Measurements from ENCODE around the gene MAU2. TPM values are rescaled to one million over a fixed set of nuclear protein-coding genes. Genes with fewer than 3 reads are reported as not detected.

The MAU2 gene
- total RNA-seq, 3 donors from 2014 or later = 49.8 to 71.1 (median 70.6) TPM

- Histone ChIP-seq H3K4me1 (ENCODE audit: low read depth) (peaks cover 16% of the 10 kb centered on the region), H3K9me3 (no peaks in the 10 kb centered on the region), H3K36me3 (ENCODE audit: low read depth) (peaks cover 6% of the 10 kb centered on the region), H3K4me3 (no peak overlapping the region)
- TF ChIP-seq CTCF (IDR thresholded peaks at IDR 0.05) = no peak
- intact Hi-C loops (cut with DNase I, micrococcal nuclease) = no loop called here
- DNase-seq (no peak), ATAC-seq (no peak)
Observed at GRCh38 chr19:19324059-19324770, 3.6 kb downstream of the MAU2 start.

GRCh38 chr19:19327672-19328071, 7.0 kb downstream of the MAU2 start:
- Histone ChIP-seq H3K36me3 (ENCODE audit: low read depth) (peaks cover 6% of the 10 kb centered on the region), H3K4me1 (ENCODE audit: low read depth) (peaks cover 5% of the 10 kb centered on the region), H3K4me3 (no peak overlapping the region), H3K9me3 (no peaks in the 10 kb centered on the region)
- ATAC-seq (no peak), DNase-seq (no peak)
- no peak for TF ChIP-seq CTCF (IDR thresholded peaks at IDR 0.05)
- intact Hi-C loops (cut with DNase I, micrococcal nuclease) = no loop called here

- DNase-seq (no peak), ATAC-seq (peak; percentile 23)
- intact Hi-C loops (cut with DNase I, micrococcal nuclease) = no loop called here
- no peaks in the 10 kb centered on the region for H3K9me3 ChIP-seq
- no peak for TF ChIP-seq CTCF (IDR thresholded peaks at IDR 0.05)
- H3K36me3 ChIP-seq (ENCODE audit: low read depth) = no peaks in the 10 kb centered on the region
- no peak overlapping the region for H3K4me3 ChIP-seq
- peaks cover 3% of the 10 kb centered on the region for H3K4me1 ChIP-seq (ENCODE audit: low read depth)
Observed at GRCh38 chr19:19329126-19329525, 8.5 kb downstream of the MAU2 start.

- intact Hi-C loops (cut with DNase I, micrococcal nuclease) = no loop called here
- TF ChIP-seq CTCF (IDR thresholded peaks at IDR 0.05) = no peak
- Histone ChIP-seq H3K36me3 (ENCODE audit: low read depth) (peaks cover 4% of the 10 kb centered on the region), H3K4me1 (ENCODE audit: low read depth) (no peaks in the 10 kb centered on the region), H3K9me3 (no peaks in the 10 kb centered on the region), H3K4me3 (no peak overlapping the region)
- DNase-seq (no peak), ATAC-seq (no peak)
Observed at GRCh38 chr19:19334063-19334988, 13.7 kb downstream of the MAU2 start.

GRCh38 chr19:19334989-19335344, 14.3 kb downstream of the MAU2 start:
- ATAC-seq (no peak), DNase-seq (no peak)
- Histone ChIP-seq H3K4me3 (no peak overlapping the region), H3K4me1 (ENCODE audit: low read depth) (no peaks in the 10 kb centered on the region), H3K9me3 (no peaks in the 10 kb centered on the region), H3K36me3 (ENCODE audit: low read depth) (peaks cover 4% of the 10 kb centered on the region)
- intact Hi-C loops (cut with DNase I, micrococcal nuclease) = no loop called here
- TF ChIP-seq CTCF (IDR thresholded peaks at IDR 0.05) = no peak

Data from mucosa of descending colon (tissue), 3 donors.